Endothelial cell of umbilical vein (primary cell): ENCODE results near the gene RPLP1.

Experiments used
- EZH2 ChIP-seq: IDR thresholded peaks from 2 replicates; pipeline ENCODE4 v1.6.1; 2012; ENCODE audit warnings: borderline replicate concordance, low read depth, mild to moderate bottlenecking, moderate library complexity, low read length, inconsistent platforms; ENCODE audit not compliant: severe bottlenecking
- POLR2A ChIP-seq: IDR thresholded peaks from 2 replicates; pipeline ENCODE4 v1.6.1; 2012; ENCODE audit warnings: low read depth, mild to moderate bottlenecking, control low read depth, low read length
- POLR2AphosphoS5 ChIP-seq: IDR thresholded peaks from 2 replicates; pipeline ENCODE4 v1.6.1; 2012; ENCODE audit warnings: low read depth, mild to moderate bottlenecking, control low read depth, low read length, moderate library complexity; ENCODE audit not compliant: insufficient read depth
- TF ChIP-seq, protein P1 (sequence below), 2 donors: IDR thresholded peaks; 1 replicate in 1 of 2; 2 replicates in 1 of 2; pipeline ENCODE4 v1.5.1; 2011; ENCODE audit warnings: low read length in 2 of 2, mild to moderate bottlenecking in 2 of 2, moderate library complexity in 2 of 2, control low read depth in 1 of 2, inconsistent platforms in 1 of 2, low read depth in 1 of 2; ENCODE audit not compliant: insufficient read depth in 1 of 2; ENCODE audit errors: extremely low read depth in 1 of 2

- TF ChIP-seq, protein P1, sequence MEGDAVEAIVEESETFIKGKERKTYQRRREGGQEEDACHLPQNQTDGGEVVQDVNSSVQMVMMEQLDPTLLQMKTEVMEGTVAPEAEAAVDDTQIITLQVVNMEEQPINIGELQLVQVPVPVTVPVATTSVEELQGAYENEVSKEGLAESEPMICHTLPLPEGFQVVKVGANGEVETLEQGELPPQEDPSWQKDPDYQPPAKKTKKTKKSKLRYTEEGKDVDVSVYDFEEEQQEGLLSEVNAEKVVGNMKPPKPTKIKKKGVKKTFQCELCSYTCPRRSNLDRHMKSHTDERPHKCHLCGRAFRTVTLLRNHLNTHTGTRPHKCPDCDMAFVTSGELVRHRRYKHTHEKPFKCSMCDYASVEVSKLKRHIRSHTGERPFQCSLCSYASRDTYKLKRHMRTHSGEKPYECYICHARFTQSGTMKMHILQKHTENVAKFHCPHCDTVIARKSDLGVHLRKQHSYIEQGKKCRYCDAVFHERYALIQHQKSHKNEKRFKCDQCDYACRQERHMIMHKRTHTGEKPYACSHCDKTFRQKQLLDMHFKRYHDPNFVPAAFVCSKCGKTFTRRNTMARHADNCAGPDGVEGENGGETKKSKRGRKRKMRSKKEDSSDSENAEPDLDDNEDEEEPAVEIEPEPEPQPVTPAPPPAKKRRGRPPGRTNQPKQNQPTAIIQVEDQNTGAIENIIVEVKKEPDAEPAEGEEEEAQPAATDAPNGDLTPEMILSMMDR (IDR thresholded peaks at IDR 0.05; ENCODE audit: extremely low read depth in 1 of 2, insufficient read depth in 1 of 2, low read depth in 1 of 2, low read length in 2 of 2), result no peak
- peak; percentile 0 for TF ChIP-seq POLR2A
- TF ChIP-seq EZH2, result no peak
- no peak for TF ChIP-seq POLR2AphosphoS5
Observed at GRCh38 chr15:69456208-69457166, 3.9 kb downstream of the RPLP1 start.
